Memory B cell (primary cell): Measurements from ENCODE around the gene CCDC88C.
A peak's percentile ranks its signal among the peaks of the same experiment; 100 is the strongest.

Source experiments
- ATAC-seq: fragments of 150-1000 bp; cut with Tn5 transposase; 2 replicates; pipeline ENCODE4 v1.10.0; 2021; ENCODE audit warnings: low read depth, mild to moderate bottlenecking, moderate library complexity
- DNase-seq, 2 donors: peaks; one replicate each; pipeline ENCODE4 v3.0.0; 2022; ENCODE audit warnings: low spot score in 2 of 2
- H3K27ac Mint-ChIP-seq: one replicate; pipeline ENCODE4 v1.8.0; 2022; ENCODE audit warnings: mild to moderate bottlenecking, moderate library complexity, mixed read lengths
- H3K27me3 Mint-ChIP-seq: one replicate; pipeline ENCODE4 v1.8.0; 2022; ENCODE audit warnings: mixed read lengths
- H3K36me3 Mint-ChIP-seq: one replicate; pipeline ENCODE4 v1.8.0; 2022; ENCODE audit warnings: mild to moderate bottlenecking, mixed read lengths
- H3K4me1 Mint-ChIP-seq: one replicate; pipeline ENCODE4 v1.8.0; 2022; ENCODE audit warnings: mixed read lengths
- H3K4me3 Mint-ChIP-seq: one replicate; pipeline ENCODE4 v1.8.0; 2022; ENCODE audit warnings: mild to moderate bottlenecking, moderate library complexity, mixed read lengths
- H3K9me3 Mint-ChIP-seq: one replicate; pipeline ENCODE4 v1.8.0; 2022; ENCODE audit warnings: mixed read lengths

The CCDC88C gene

DNA sequence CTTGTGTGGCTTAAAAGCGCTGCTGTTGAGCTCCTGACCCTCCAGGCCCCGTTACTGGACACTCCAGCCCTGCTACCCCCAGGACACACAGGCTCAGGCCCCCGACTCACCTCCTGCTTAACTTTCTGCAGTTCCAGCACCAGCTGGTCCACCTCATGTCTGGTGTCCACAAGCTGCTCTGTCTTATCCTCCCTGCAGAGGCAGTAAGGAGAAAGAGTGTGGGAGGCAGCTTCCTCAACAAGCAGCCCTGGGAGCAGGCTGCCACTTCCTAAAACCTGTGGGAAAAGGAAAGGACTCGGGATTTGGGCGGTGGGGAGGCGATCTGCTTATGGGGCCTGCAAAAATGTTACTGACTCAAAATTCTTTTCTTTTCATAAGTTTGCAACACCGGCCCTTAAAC lies 79.2 kb downstream of the CCDC88C start:
- Mint-ChIP-seq H3K36me3 (peaks cover 27% of the 10 kb centered on the region), H3K9me3 (no peaks in the 10 kb centered on the region), H3K27me3 (no peaks in the 10 kb centered on the region), H3K27ac (no peak overlapping the region), H3K4me3 (no peak overlapping the region), H3K4me1 (peaks cover 22% of the 10 kb centered on the region)
- DNase-seq: no peak
- ATAC-seq: no peak

DNA sequence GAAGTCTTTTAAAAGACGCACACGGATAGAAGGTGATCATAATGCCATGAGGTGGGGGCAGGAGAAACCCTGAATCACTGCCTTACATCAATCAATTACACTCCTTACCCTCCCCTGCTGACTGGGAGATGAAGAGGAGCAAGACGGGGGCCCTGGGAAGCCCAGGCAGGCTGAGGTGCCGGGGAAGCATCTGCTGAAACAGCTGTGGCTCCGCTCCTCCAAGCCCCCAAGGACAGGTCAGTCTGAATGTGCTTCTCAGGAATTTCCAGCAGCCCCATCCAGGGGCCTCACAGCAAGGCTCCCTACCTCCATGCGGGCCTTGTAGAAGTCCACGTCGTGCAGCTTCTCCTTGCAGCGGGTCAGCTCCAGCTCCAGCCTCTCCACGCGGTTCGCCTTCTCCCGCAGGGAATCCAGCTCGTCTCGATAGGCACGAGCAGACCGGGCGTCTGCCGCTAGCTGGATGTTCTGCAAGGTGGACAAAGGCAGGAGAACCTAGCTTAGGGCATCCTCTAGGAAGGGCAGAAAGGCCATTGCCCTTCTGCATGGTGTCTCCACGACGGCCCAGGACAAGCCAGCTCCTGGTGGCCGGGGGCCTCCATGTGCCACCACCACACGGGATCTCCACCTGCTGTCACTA lies 79.8 kb downstream of the CCDC88C start:
- Mint-ChIP-seq H3K27ac (no peak overlapping the region), H3K4me1 (peaks cover 22% of the 10 kb centered on the region), H3K9me3 (no peaks in the 10 kb centered on the region), H3K36me3 (peaks cover 27% of the 10 kb centered on the region), H3K27me3 (no peaks in the 10 kb centered on the region), H3K4me3 (no peak overlapping the region)
- DNase-seq (no peak), ATAC-seq (no peak)

DNA sequence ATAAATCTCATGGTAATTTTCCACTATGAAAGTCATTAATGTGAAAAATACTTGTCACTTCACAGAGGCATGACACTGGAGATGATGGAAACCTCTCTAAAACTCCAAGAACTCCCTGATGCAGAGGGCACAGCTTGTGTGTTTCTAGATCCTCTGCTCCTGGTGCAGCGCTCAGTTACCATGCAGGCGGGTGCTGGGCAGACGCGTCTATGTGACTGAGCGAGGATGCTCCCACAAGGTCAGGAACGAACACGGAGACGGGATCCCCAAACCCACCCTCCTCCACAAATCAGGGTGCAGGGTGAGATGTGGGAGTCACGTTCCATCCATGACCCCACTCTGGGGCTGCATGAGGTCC lies 81.5 kb downstream of the CCDC88C start:
- Mint-ChIP-seq H3K9me3 (no peaks in the 10 kb centered on the region), H3K4me3 (no peak overlapping the region), H3K4me1 (peaks cover 26% of the 10 kb centered on the region), H3K27ac (peak overlapping the region; percentile 62), H3K36me3 (peaks cover 23% of the 10 kb centered on the region), H3K27me3 (no peaks in the 10 kb centered on the region)
- DNase-seq (no peak), ATAC-seq (no peak)

DNA sequence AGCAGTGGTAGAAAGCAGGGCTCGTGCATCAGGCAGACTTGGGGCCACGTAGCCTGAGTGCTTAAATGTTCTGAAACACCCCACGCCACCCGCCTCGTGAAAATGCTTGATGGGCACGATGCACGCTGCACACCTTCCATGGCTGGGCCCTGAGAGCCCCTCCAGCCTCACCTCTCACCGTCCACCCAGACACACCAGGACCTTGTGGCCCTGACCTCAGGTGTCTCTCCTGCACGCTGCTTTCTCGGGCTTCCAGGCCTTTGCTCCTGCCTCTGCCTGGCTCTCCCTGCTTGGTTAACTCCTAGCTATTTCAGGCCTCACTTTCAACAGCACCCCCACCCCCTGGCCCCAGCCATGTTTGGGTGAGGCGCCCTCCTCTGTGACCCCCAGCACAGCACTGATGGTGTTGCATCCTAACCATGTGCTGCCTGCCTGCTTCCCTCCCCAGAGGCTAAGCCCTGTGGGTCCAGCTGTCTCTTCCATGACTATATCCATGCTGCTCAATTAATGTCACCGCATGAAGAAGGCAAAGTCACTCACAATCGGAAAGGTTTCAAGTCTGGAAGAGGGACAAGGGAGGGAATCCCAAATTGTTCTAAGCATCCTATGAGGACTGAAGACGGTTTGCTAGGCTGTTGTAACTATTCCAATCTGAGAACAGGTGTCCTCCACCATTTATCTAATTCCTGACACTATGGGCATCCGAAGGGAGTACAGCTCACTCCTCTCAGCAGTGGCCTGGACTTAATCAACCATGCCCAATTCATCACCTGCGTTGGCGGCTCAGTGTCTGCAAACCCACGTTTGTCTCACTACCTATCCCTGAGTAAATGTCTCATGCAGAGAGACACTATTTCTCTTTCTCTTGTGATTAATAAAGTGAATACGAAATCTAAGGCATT lies 82.2 kb downstream of the CCDC88C start:
- Mint-ChIP-seq H3K9me3 (no peaks in the 10 kb centered on the region), H3K27ac (peak overlapping the region; percentile 62), H3K4me3 (no peak overlapping the region), H3K27me3 (no peaks in the 10 kb centered on the region), H3K36me3 (peaks cover 26% of the 10 kb centered on the region), H3K4me1 (peaks cover 31% of the 10 kb centered on the region)
- no peak for DNase-seq
- no peak for ATAC-seq

DNA sequence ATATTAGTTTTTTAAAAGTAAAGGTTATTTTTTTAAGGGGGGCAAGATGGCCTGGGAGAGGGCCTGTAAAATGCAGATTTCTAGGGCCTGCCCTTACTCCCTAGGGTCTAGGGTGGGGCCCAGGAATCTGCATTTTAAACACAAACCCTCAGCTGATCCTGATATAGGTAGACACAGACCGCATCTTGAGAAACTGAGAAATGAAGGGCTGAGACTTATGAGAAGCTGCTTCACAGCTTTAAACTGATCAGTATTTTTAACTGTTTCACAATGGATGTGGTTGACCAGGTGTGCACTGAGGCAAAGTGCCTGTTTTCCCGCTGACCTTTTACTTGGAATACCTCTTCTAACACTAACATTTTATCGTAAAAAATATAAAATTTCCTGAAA lies 84.0 kb downstream of the CCDC88C start:
- Mint-ChIP-seq H3K4me3 (no peak overlapping the region), H3K27me3 (no peaks in the 10 kb centered on the region), H3K9me3 (no peaks in the 10 kb centered on the region), H3K4me1 (peaks cover 32% of the 10 kb centered on the region), H3K36me3 (peaks cover 19% of the 10 kb centered on the region), H3K27ac (peak overlapping the region; percentile 81)
- ATAC-seq: no peak
- DNase-seq: no peak

DNA sequence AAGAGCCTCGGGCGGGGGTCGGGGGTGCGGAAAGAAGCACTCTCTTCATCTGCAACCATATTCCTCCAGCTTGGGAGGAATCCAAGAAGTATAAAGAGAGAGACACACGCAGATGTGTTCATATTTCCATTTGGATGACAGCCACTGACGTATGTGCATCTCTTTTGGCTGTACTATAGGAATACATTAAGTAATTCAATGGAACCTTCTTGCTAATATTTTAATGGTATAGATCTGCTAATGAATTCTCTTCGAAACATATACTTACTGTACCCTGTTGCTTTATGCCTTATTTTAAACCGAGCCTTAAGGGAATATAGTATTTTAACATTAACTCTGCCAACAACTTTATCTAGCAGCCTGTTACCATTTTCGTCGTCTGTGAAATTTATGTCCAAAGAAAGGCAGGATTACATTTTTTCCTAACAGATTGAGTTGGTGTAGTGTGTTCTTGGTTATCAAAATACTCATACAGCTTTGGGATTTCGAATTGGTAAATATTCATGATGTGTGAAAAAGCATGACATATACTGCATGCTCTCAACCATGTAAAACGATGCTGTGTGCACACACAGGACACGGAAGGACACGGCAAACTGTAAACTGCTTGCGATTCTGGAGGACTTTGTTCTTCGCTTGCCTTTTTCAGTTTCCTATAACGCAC lies 84.5 kb downstream of the CCDC88C start:
- ATAC-seq: no peak
- no peaks in the 10 kb centered on the region for H3K27me3 Mint-ChIP-seq
- no peak for DNase-seq
- H3K36me3 Mint-ChIP-seq: peaks cover 19% of the 10 kb centered on the region
- H3K27ac Mint-ChIP-seq: peak overlapping the region; percentile 81
- H3K4me3 Mint-ChIP-seq: no peak overlapping the region
- peaks cover 32% of the 10 kb centered on the region for H3K4me1 Mint-ChIP-seq
- H3K9me3 Mint-ChIP-seq: no peaks in the 10 kb centered on the region

DNA sequence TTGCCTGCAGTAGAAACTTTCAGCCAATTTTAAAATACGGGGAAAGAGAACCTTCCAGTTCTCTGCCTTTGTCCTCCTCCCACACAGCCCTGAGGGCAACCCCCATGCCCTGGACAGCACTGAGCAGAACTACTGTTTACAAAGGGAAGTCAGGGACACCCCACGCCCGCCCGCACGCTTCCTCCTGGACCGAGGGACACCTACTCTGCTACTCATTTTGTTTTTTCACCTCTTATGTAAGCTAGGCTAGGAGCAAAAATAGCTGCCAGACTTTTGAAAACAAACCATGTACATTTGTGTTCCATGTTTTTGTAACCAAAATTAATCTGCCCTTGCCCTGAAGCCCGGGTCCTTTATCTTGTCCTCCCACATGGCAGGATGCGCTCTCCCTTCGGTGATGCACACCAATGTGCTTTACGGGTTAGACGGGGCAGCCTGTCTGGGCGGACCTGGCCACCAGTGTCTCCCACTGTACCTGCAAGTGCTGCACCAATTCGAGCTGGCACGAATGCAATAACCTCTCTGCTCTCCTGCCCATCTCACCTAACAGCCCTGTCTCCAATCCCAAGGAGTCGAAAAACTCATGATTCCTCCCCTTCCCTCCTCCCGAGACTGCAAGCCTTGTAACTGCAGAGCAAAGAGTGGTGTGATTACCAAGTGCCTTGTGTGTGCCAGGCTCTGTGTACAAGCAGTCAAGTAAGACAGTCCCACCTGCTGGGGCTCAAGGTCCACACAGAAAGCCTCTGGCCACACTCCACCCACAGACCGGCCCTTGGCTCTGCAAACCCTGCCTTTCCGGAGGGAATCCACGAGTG lies 85.2 kb downstream of the CCDC88C start:
- peaks cover 19% of the 10 kb centered on the region for H3K36me3 Mint-ChIP-seq

DNA sequence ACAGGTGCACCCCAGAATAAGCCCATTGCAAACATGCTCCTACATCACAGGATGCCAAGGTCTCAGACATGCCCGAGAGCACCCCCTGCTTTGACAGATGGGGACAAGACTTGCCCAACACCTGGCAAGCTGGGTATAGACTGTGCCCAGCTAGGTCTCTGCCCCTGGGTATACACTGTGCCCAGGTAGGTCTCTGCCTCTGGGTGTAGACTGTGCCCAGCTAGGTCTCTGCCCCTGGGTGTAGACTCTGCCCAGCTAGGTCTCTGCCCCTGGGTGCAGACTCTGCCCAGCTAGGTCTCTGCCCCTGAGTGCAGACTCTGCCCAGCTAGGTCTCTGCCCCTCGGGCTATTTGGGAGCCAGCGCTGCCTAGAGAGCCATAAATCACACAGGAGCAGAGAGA lies 85.9 kb downstream of the CCDC88C start:
- H3K9me3 Mint-ChIP-seq: no peaks in the 10 kb centered on the region
- no peak for DNase-seq
- H3K4me1 Mint-ChIP-seq: peaks cover 32% of the 10 kb centered on the region
- peak overlapping the region; percentile 100 for H3K27ac Mint-ChIP-seq
- ATAC-seq: no peak
- no peaks in the 10 kb centered on the region for H3K27me3 Mint-ChIP-seq
- H3K4me3 Mint-ChIP-seq: no peak overlapping the region
- peaks cover 22% of the 10 kb centered on the region for H3K36me3 Mint-ChIP-seq

More for the DNA sequence above, 85.2 kb downstream of the CCDC88C start:
- ATAC-seq: no peak
- Mint-ChIP-seq H3K27me3 (no peaks in the 10 kb centered on the region), H3K9me3 (no peaks in the 10 kb centered on the region), H3K4me1 (peaks cover 32% of the 10 kb centered on the region), H3K4me3 (no peak overlapping the region), H3K27ac (peak overlapping the region; percentile 81)
- DNase-seq: no peak

DNA sequence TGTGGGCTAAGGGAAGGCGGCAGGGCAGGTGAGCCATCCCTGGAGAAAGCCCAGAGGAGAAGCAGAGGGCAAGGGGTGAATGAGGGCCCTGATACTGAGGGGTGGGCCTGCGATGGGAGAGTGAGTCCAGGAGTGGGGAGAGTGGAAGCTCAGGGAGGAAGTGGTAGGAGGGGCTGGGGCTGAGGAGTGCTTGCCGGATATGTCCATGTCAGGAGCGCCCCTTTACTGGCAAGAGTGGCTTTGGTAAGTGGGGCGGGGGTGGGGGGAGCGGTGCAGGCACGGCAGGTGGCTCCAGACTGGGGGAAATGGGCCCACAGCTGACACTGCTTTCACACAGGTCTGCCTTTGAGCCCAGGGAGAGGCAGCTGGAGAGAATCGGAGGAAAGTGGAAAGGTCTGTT lies 86.8 kb downstream of the CCDC88C start:
- no peaks in the 10 kb centered on the region for H3K27me3 Mint-ChIP-seq
- no peaks in the 10 kb centered on the region for H3K9me3 Mint-ChIP-seq
- H3K36me3 Mint-ChIP-seq: peaks cover 24% of the 10 kb centered on the region
- H3K4me1 Mint-ChIP-seq: peaks cover 35% of the 10 kb centered on the region
- no peak for ATAC-seq
- H3K4me3 Mint-ChIP-seq: no peak overlapping the region
- peak overlapping the region; percentile 100 for H3K27ac Mint-ChIP-seq
- DNase-seq: no peak

DNA sequence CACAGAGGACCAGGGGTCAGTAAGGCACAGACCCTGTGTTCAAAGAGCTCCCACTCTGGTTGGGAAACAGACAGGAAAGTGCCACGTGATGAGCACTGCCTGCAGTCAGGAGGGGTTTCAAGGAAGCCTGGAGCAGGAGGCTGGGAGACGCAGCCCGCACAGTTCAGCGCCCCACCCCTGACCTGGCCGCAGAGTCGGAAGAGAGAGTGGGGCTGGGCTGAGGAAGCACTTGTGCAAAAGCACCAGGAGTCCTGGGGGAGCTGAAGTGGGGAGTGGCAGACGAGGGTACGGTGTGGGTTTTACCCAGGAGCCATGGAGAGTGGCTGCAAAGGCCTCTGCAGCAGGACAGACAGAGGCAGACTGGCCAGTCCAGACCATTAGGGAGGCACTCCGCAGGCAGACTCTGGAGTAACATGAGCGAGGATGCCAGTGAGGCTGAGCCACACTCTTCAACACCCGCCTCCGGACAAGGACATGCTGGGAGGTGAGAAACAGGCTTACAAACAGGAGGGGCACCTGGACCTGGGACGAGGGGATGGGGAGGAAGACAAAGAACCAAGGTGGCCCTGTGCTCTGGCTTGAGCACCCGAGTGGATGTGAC lies 87.4 kb downstream of the CCDC88C start:
- DNase-seq (no peak), ATAC-seq (no peak)
- Mint-ChIP-seq H3K36me3 (peaks cover 23% of the 10 kb centered on the region), H3K4me1 (peaks cover 33% of the 10 kb centered on the region), H3K27ac (peak overlapping the region; percentile 100), H3K9me3 (no peaks in the 10 kb centered on the region), H3K4me3 (no peak overlapping the region), H3K27me3 (no peaks in the 10 kb centered on the region)

DNA sequence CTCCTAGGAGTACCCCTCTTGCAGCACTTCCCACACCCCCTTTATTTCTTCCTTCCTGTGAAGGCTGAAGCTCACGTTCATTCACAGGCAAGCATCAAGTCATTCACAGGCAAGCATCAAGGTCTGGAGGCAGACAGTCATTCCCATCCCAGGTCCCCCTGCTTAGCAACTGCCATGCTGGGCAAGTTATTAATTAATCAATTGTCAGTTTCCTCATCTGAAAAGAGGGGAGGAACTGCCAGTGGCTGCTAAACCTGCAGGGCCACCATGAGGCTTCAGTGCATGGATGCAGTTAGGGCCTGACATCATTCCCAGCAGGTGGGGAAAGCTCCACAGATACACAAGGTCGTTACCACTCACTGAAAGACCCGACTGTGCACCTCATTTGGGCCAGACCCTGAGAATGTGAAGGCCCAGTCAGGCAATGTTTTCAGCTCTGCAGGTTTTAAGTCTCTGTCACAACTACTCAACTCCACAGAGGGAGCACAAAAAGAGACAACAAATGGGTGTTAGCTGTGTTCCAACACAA lies 88.1 kb downstream of the CCDC88C start:
- H3K36me3 Mint-ChIP-seq: peaks cover 24% of the 10 kb centered on the region
- ATAC-seq: no peak
- no peaks in the 10 kb centered on the region for H3K9me3 Mint-ChIP-seq
- H3K4me3 Mint-ChIP-seq: no peak overlapping the region
- no peak for DNase-seq
- peaks cover 38% of the 10 kb centered on the region for H3K4me1 Mint-ChIP-seq
- no peaks in the 10 kb centered on the region for H3K27me3 Mint-ChIP-seq
- H3K27ac Mint-ChIP-seq: peak overlapping the region; percentile 100

DNA sequence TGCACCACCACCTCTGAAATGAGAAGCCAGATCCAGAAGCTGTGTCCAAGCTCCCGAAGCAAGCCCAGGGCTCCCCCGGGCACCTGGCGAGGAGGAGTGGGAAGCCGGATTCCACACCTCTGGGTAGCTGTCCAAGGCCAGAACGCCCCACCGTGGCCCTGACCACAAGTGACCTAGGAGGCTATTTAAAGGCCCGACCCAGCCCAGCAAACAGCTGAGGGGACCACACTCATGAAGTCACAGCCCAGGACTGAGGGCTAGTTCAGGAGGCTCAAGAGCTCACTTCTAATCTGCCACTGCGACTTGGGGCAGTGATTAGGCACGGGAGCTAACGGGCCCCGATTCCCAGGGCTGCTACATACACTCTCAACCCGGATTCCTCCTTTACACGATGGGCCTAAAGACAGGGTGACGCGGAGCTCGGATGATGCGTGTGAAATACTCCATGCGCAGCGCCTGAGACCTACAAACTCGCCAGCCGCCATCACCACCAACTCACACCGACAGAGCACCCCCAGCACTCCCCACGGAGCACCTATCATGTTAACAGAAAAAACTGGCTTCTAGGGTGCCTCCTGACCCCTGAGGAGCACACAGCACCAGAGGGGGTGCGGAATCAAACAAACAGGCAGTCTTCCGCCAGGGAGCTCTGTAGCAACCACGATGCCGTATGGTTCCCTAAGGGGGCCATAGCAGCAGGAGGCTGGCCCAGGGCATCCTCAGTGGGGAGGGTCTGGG lies 89.1 kb downstream of the CCDC88C start:
- Mint-ChIP-seq H3K4me3 (no peak overlapping the region), H3K27ac (peak overlapping the region; percentile 100), H3K4me1 (peaks cover 42% of the 10 kb centered on the region), H3K36me3 (peaks cover 26% of the 10 kb centered on the region), H3K9me3 (no peaks in the 10 kb centered on the region), H3K27me3 (no peaks in the 10 kb centered on the region)
- ATAC-seq (no peak), DNase-seq (no peak)
